Kidney (tissue), 14 donors: ENCODE data around the gene SHLD1. TPM values are rescaled to one million over a fixed set of nuclear protein-coding genes. Genes with fewer than 3 reads are reported as not detected.
"Not testable (repeated sequence)": the region's sequence is repeated elsewhere in the genome, so short reads cannot be mapped to it uniquely, and the experiment has no call there.

Source experiments
- DNase-seq, 5 donors: peaks; one replicate each; pipeline ENCODE4 v3.0.0-alpha.2; 2013 to 2020
- FAIRE-seq: peaks from 2 replicates; lab custom pipeline; 2012; peaks lifted over from hg19 to GRCh38; lab: Jason Lieb, UNC
- H3K27ac ChIP-seq, 2 donors: one replicate each; pipeline ENCODE4 v1.7.0; 2013; ENCODE audit warnings: low read depth in 2 of 2, low read length in 2 of 2, inconsistent platforms in 1 of 2
- H3K27me3 ChIP-seq: one replicate; pipeline ENCODE4 v1.7.1; 2013; ENCODE audit warnings: low read length, inconsistent platforms; ENCODE audit not compliant: control insufficient read depth, insufficient read depth
- H3K36me3 ChIP-seq, 3 donors: one replicate each; pipeline versions ENCODE4 v1.7.0 to v1.7.1; 2013; ENCODE audit warnings: low read length in 3 of 3, control low read depth in 1 of 3, inconsistent platforms in 1 of 3; ENCODE audit not compliant: insufficient read depth in 3 of 3, control insufficient read depth in 2 of 3
- H3K4me1 ChIP-seq, 3 donors: one replicate each; pipeline versions ENCODE4 v1.7.0 to v1.7.1; 2013; ENCODE audit warnings: low read length in 3 of 3, inconsistent platforms in 1 of 3, low read depth in 1 of 3; ENCODE audit not compliant: control insufficient read depth in 2 of 3, insufficient read depth in 2 of 3
- H3K4me3 ChIP-seq, 3 donors: one replicate each; pipeline versions ENCODE4 v1.7.0 to v1.8.1; 2013; ENCODE audit warnings: low read length in 3 of 3, control low read depth in 1 of 3, inconsistent platforms in 1 of 3
- H3K9ac ChIP-seq, 3 donors: one replicate each; pipeline versions ENCODE4 v1.7.0 to v1.7.1; 2013; ENCODE audit warnings: low read length in 3 of 3, control low read depth in 1 of 3, inconsistent platforms in 1 of 3
- H3K9me3 ChIP-seq, 3 donors: one replicate each; pipeline versions ENCODE4 v1.7.0 to v1.7.1; 2013; ENCODE audit warnings: low read length in 3 of 3, control low read depth in 1 of 3, inconsistent platforms in 1 of 3; ENCODE audit not compliant: control insufficient read depth in 2 of 3, insufficient read depth in 1 of 3
- CTCF ChIP-seq: IDR thresholded peaks from 3 replicates; pipeline ENCODE4 v1.5.1; 2012; ENCODE audit warnings: mild to moderate bottlenecking, moderate library complexity, borderline replicate concordance; ENCODE audit not compliant: insufficient read depth; ENCODE audit errors: extremely low read depth
- intact Hi-C: fragments of 100-400 bp; cut with DNase I; formaldehyde crosslinking; loops from one replicate; pipeline ENCODE4 v1.11.1; 2022
- polyA plus RNA-seq: library from polyadenylated mRNA; stranded (reverse); fragments of 350-450 nt; fragmentation: Illumina TruSeq; extraction: RNeasy Lipid Tissue Mini Kit (QIAGEN cat#74804); gene quantifications from one replicate; pipeline ENCODE4 v1.2.3, GENCODE V29; 2014; ENCODE audit warnings: low read depth, low replicate concordance; ENCODE audit not compliant: insufficient read depth
- total RNA-seq: library from RNA; stranded (reverse); fragmentation: NEBNext Ultra II Directional; extraction: Animal tissue kit (Norgen Biotek cat#: 25700); gene quantifications from one replicate; pipeline ENCODE4 v1.2.1, GENCODE V29; 2021
- donor health status: control.
- donor health status: control.
- donor health status: control.
- donor health status: control.
- donor health status: control.
- donor health status: DM: yes; HTN: yes; CAD: no.
- donor health status: Normal renal cell carcinoma (clear cell type).

SHLD1 gene
- total and polyA plus RNA-seq, 2 donors from 2014 or later, result 6.1 to 7.2 TPM

GRCh38 chr20:5742041-5742440 is 8.2 kb upstream of the SHLD1 start:
- Histone ChIP-seq H3K27ac (no peak overlapping the region), H3K4me1 (no peaks in the 10 kb centered on the region), H3K4me3 (no peak overlapping the region), H3K36me3 (no peaks in the 10 kb centered on the region), H3K27me3 (no peaks in the 10 kb centered on the region), H3K9ac (no peak overlapping the region), H3K9me3 (no peaks in the 10 kb centered on the region)
- no peak for DNase-seq
- FAIRE-seq, result no peak
- TF ChIP-seq CTCF, result no peak
- intact Hi-C loops, result no loop called here

DNA sequence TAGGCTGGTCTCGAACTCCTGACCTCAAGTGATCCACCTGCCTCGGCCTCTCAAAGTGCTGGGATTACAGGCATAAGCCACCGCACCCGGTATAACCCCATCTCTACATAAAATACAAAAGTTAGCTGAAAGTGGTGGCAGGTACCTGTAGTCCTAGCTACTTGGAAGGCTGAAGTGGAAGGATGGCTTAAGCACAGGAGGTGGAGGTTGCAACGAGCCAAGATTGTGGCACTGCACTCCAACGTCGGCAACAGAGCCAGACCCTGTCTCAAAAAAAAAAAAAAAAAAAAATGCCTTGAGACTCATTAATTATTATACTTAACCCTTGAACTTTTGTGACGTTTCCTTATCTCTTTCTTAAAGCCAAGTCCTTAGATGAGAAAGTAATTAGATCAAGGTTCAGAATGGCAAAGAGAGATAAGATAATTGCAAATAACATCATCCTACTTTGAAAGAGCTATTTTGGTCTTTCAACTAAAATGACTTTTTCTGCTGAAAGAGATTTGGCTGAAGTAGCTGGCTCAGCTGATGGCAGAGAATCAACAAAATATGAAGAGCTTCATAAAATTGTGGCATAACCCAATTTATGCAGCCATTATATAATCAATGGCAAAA is 4.7 kb upstream of the SHLD1 start:
- no peak for TF ChIP-seq CTCF
- H3K9ac ChIP-seq, result no peak overlapping the region
- no peaks in the 10 kb centered on the region for H3K36me3 ChIP-seq
- intact Hi-C loops, result no loop called here
- H3K4me3 ChIP-seq, result no peak overlapping the region
- H3K27ac ChIP-seq, result no peak overlapping the region
- no peaks in the 10 kb centered on the region for H3K4me1 ChIP-seq
- no peaks in the 10 kb centered on the region for H3K27me3 ChIP-seq
- no peak for FAIRE-seq
- no peak for DNase-seq
- H3K9me3 ChIP-seq, result no peaks in the 10 kb centered on the region

DNA sequence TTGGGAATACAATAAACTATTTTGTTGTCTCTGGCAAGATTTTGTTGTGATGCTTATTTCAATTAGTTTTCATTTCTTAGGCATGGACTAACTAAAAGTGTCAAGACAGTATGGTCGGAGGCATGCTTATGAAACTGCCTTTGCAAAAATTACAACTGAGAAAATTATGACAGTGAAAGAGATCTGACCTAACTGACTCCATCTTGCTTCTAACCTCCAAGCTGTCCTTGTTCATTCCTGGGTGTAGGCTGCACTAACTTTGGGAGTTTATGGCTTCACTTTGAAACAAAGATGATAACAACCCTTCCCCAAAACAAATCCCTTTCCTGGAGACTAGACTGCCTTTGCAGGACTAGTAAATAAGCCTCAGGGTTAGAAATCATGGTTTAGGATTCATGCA is 4.1 kb upstream of the SHLD1 start:
- H3K27ac ChIP-seq, result no peak overlapping the region
- TF ChIP-seq CTCF, result no peak
- no peak overlapping the region for H3K9ac ChIP-seq
- H3K36me3 ChIP-seq, result no peaks in the 10 kb centered on the region
- no peak for FAIRE-seq
- H3K27me3 ChIP-seq, result no peaks in the 10 kb centered on the region
- DNase-seq, result no peak
- H3K9me3 ChIP-seq, result no peaks in the 10 kb centered on the region
- intact Hi-C loops, result no loop called here
- no peak overlapping the region for H3K4me3 ChIP-seq
- no peaks in the 10 kb centered on the region for H3K4me1 ChIP-seq

- FAIRE-seq, result no peak
- intact Hi-C loops, result no loop called here
Observed at GRCh38 chr20:5748246-5748645, 2.0 kb upstream of the SHLD1 start.

DNA sequence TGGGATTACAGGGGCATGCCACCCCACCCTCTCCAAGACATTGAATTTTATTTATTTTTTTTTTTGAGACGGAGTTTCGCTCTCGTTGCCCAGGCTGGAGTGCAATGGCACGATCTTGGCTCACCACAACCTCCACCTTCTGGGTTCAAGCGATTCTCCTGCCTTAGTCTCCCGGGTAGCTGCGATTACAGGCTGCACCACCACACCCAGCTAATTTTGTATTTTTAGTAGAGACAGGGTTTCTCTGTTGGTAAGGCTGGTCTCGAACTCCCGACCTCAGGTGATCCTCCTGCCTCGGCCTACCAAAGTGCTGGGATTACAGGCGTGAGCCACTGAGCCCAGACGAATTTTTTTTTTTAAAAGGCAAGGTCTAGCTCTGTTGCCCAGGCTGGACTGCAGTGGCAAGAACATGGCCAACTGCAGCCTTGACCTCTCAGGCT is 669 bp upstream of the SHLD1 start:
- FAIRE-seq, H3K4me1 ChIP-seq, DNase-seq, H3K4me3 ChIP-seq, H3K9ac ChIP-seq, H3K9me3 ChIP-seq, intact Hi-C loops, H3K27me3 ChIP-seq, H3K27ac ChIP-seq, H3K36me3 ChIP-seq: not testable (repeated sequence)

More at GRCh38 chr20:5748246-5748645, 2.0 kb upstream of the SHLD1 start:
- H3K36me3 ChIP-seq, result no peaks in the 10 kb centered on the region
- no peak for DNase-seq
- H3K9me3 ChIP-seq, result no peaks in the 10 kb centered on the region
- H3K27ac ChIP-seq, result no peak overlapping the region
- TF ChIP-seq CTCF, result no peak
- H3K4me1 ChIP-seq, result no peaks in the 10 kb centered on the region
- no peaks in the 10 kb centered on the region for H3K27me3 ChIP-seq
- H3K9ac ChIP-seq, result no peak overlapping the region
- no peak overlapping the region for H3K4me3 ChIP-seq
